WTC11 (cell line): ENCODE results near the gene SDCCAG8. TPM values are rescaled to one million over a fixed set of nuclear protein-coding genes. Genes with fewer than 3 reads are reported as not detected.

Experiments
- ATAC-seq: fragments of 200-7000 bp; cut with Tn5 transposase; 2 replicates; pipeline ENCODE4 v1.10.0; 2021; ENCODE audit warnings: mild to moderate bottlenecking, moderate library complexity
- CTCF ChIA-PET: fragments of 300-600 bp; sonication (Branson Sonifier 250); formaldehyde crosslinking; loops from one replicate; lab custom pipeline; 2021; ENCODE audit warnings: antibody characterized with exemption; lab: Charles Lee
- POLR2A ChIA-PET: fragments of 350-600 bp; sonication (Branson Sonifier 250); formaldehyde crosslinking; loops from one replicate; lab custom pipeline; 2021; ENCODE audit warnings: antibody characterized with exemption; lab: Charles Lee
- DNase-seq: peaks from one replicate; pipeline ENCODE4 v3.0.0; 2021; ENCODE audit warnings: low spot score
- H3K27ac Mint-ChIP-seq: 2 replicates; pipeline ENCODE4 v1.8.0; 2021; ENCODE audit warnings: mixed read lengths
- H3K27me3 Mint-ChIP-seq: 2 replicates; pipeline ENCODE4 v1.8.0; 2021; ENCODE audit warnings: low read depth, mild to moderate bottlenecking, moderate library complexity, mixed read lengths
- H3K36me3 Mint-ChIP-seq: 2 replicates; pipeline ENCODE4 v1.8.0; 2021; ENCODE audit warnings: mixed read lengths
- H3K4me1 Mint-ChIP-seq: 2 replicates; pipeline ENCODE4 v1.8.0; 2022; ENCODE audit warnings: mixed read lengths
- H3K4me3 Mint-ChIP-seq: 2 replicates; pipeline ENCODE4 v1.8.0; 2021; ENCODE audit warnings: mild to moderate bottlenecking, moderate library complexity, mixed read lengths
- H3K9me3 Mint-ChIP-seq: 2 replicates; pipeline ENCODE4 v1.8.0; 2021; ENCODE audit warnings: mixed read lengths
- ATF1 ChIP-seq: sonication (generic); formaldehyde crosslinking; IDR thresholded peaks from 2 replicates; pipeline ENCODE4 v1.8.1; 2023; ENCODE audit warnings: mild to moderate bottlenecking, moderate library complexity, missing genetic modification reagents
- CBFB ChIP-seq: sonication (generic); formaldehyde crosslinking; IDR thresholded peaks from 2 replicates; pipeline ENCODE4 v1.8.1; 2022; ENCODE audit warnings: mild to moderate bottlenecking, low read depth, missing genetic modification reagents
- GABPB1 ChIP-seq: sonication (generic); formaldehyde crosslinking; IDR thresholded peaks from 2 replicates; pipeline ENCODE4 v1.8.1; 2023; ENCODE audit warnings: mild to moderate bottlenecking, missing genetic modification reagents
- GTF2I ChIP-seq: fragments of 250-450 bp; sonication (Bioruptor Pico); conservative IDR thresholded peaks from 2 replicates; pipeline ENCODE4 v1.4.0; 2021; ENCODE audit warnings: mild to moderate bottlenecking
- RELA ChIP-seq: sonication (generic); formaldehyde crosslinking; IDR thresholded peaks from 2 replicates; pipeline ENCODE4 v1.8.1; 2022; ENCODE audit warnings: missing genetic modification reagents, mild to moderate bottlenecking, borderline replicate concordance
- SMAD3 ChIP-seq: sonication (generic); formaldehyde crosslinking; IDR thresholded peaks from 2 replicates; pipeline ENCODE4 v1.8.0; 2022; ENCODE audit warnings: missing genetic modification reagents, mild to moderate bottlenecking, borderline replicate concordance
- SMAD4 ChIP-seq: sonication (generic); formaldehyde crosslinking; IDR thresholded peaks from 2 replicates; pipeline ENCODE4 v1.8.0; 2022; ENCODE audit warnings: mild to moderate bottlenecking, missing genetic modification reagents
- ZNF423 ChIP-seq: fragments of 250-450 bp; sonication (Bioruptor Pico); IDR thresholded peaks from 2 replicates; pipeline ENCODE4 v2.1.2; 2022; ENCODE audit warnings: mild to moderate bottlenecking, moderate library complexity
- total RNA-seq: library from RNA; stranded (reverse); gene quantifications from 3 replicates; pipeline ENCODE4 v1.2.3, GENCODE V29; 2021
- TF ChIP-seq, protein P1 (sequence below): sonication (generic); formaldehyde crosslinking; IDR thresholded peaks from 2 replicates; pipeline ENCODE4 v1.8.0; 2023; ENCODE audit warnings: missing genetic modification reagents, mild to moderate bottlenecking, borderline replicate concordance
- TF ChIP-seq, protein P2 (sequence below): sonication (generic); formaldehyde crosslinking; IDR thresholded peaks from 2 replicates; pipeline ENCODE4 v1.8.1; 2023; ENCODE audit warnings: mild to moderate bottlenecking, missing genetic modification reagents, borderline replicate concordance
- TF ChIP-seq, protein P3 (sequence below): fragments of 250-450 bp; sonication (Bioruptor Pico); IDR thresholded peaks from 2 replicates; pipeline ENCODE4 v2.1.2; 2022; ENCODE audit warnings: mild to moderate bottlenecking, moderate library complexity
- TF ChIP-seq, protein P4 (sequence below): sonication (generic); formaldehyde crosslinking; IDR thresholded peaks from 2 replicates; pipeline ENCODE4 v1.8.1; 2023; ENCODE audit warnings: mild to moderate bottlenecking, missing genetic modification reagents
- TF ChIP-seq, protein P5 (sequence below): sonication (generic); formaldehyde crosslinking; IDR thresholded peaks from 2 replicates; pipeline ENCODE4 v1.8.1; 2023; ENCODE audit warnings: mild to moderate bottlenecking, missing genetic modification reagents
- TF ChIP-seq, protein P6 (sequence below): fragments of 250-450 bp; sonication (Bioruptor Pico); IDR thresholded peaks from 2 replicates; pipeline ENCODE4 v1.8.0; 2021; ENCODE audit warnings: mild to moderate bottlenecking
- TF ChIP-seq, protein P7 (sequence below): sonication (generic); formaldehyde crosslinking; IDR thresholded peaks from 2 replicates; pipeline ENCODE4 v1.8.1; 2023; ENCODE audit warnings: mild to moderate bottlenecking, missing genetic modification reagents, moderate library complexity

Gene SDCCAG8
- total RNA-seq, 1 experiment from 2014 or later = 44.3 TPM

DNA sequence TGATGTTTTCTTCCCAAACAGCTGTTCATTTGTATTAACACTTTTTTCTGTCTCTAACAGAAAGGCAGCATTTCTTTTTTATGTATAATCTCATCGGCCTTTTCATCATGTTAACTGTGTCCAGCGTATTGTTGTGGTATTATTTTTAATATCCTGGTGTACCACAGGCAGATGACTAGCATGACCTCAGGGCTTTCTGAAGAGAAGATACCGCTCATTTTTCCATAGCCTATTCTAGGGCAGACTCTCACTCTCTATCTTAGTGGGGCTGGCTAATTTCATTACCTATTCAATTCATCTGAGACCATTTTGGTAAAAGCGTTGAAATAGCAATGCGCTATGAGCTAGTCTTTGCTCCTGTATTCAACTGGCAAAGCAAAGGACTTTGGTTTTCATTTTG is 209.9 kb downstream of the SDCCAG8 start (continued):
- TF ChIP-seq SMAD3 (CRISPR knock-in tag) = no peak
- TF ChIP-seq, protein P1, sequence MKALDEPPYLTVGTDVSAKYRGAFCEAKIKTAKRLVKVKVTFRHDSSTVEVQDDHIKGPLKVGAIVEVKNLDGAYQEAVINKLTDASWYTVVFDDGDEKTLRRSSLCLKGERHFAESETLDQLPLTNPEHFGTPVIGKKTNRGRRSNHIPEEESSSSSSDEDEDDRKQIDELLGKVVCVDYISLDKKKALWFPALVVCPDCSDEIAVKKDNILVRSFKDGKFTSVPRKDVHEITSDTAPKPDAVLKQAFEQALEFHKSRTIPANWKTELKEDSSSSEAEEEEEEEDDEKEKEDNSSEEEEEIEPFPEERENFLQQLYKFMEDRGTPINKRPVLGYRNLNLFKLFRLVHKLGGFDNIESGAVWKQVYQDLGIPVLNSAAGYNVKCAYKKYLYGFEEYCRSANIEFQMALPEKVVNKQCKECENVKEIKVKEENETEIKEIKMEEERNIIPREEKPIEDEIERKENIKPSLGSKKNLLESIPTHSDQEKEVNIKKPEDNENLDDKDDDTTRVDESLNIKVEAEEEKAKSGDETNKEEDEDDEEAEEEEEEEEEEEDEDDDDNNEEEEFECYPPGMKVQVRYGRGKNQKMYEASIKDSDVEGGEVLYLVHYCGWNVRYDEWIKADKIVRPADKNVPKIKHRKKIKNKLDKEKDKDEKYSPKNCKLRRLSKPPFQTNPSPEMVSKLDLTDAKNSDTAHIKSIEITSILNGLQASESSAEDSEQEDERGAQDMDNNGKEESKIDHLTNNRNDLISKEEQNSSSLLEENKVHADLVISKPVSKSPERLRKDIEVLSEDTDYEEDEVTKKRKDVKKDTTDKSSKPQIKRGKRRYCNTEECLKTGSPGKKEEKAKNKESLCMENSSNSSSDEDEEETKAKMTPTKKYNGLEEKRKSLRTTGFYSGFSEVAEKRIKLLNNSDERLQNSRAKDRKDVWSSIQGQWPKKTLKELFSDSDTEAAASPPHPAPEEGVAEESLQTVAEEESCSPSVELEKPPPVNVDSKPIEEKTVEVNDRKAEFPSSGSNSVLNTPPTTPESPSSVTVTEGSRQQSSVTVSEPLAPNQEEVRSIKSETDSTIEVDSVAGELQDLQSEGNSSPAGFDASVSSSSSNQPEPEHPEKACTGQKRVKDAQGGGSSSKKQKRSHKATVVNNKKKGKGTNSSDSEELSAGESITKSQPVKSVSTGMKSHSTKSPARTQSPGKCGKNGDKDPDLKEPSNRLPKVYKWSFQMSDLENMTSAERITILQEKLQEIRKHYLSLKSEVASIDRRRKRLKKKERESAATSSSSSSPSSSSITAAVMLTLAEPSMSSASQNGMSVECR (CRISPR knock-in tag) = no peak
- TF ChIP-seq, protein P2, sequence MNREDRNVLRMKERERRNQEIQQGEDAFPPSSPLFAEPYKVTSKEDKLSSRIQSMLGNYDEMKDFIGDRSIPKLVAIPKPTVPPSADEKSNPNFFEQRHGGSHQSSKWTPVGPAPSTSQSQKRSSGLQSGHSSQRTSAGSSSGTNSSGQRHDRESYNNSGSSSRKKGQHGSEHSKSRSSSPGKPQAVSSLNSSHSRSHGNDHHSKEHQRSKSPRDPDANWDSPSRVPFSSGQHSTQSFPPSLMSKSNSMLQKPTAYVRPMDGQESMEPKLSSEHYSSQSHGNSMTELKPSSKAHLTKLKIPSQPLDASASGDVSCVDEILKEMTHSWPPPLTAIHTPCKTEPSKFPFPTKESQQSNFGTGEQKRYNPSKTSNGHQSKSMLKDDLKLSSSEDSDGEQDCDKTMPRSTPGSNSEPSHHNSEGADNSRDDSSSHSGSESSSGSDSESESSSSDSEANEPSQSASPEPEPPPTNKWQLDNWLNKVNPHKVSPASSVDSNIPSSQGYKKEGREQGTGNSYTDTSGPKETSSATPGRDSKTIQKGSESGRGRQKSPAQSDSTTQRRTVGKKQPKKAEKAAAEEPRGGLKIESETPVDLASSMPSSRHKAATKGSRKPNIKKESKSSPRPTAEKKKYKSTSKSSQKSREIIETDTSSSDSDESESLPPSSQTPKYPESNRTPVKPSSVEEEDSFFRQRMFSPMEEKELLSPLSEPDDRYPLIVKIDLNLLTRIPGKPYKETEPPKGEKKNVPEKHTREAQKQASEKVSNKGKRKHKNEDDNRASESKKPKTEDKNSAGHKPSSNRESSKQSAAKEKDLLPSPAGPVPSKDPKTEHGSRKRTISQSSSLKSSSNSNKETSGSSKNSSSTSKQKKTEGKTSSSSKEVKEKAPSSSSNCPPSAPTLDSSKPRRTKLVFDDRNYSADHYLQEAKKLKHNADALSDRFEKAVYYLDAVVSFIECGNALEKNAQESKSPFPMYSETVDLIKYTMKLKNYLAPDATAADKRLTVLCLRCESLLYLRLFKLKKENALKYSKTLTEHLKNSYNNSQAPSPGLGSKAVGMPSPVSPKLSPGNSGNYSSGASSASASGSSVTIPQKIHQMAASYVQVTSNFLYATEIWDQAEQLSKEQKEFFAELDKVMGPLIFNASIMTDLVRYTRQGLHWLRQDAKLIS (CRISPR knock-in tag) = no peak

DNA sequence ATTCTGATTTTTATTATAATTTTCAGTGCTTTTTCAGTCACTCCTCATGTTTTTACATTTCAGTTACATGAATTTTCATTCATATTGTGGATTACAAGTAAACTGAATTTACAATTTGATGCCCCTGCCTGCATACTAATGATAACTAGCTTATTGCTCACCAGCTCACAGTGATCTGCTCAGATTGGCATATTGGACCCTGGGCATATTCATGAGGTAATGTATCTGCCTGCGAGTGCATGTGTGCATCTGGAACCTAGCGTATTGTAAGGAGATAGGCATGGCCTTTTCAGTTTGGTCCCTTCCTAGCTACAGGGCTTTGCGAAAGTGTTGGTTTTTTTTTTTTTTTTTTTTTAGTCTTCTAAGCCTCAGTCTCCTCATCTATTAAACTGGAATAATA is 213.7 kb downstream of the SDCCAG8 start:
- Mint-ChIP-seq H3K36me3 (no peaks in the 10 kb centered on the region), H3K27ac (no peak overlapping the region), H3K27me3 (no peaks in the 10 kb centered on the region), H3K4me3 (no peak overlapping the region), H3K9me3 (no peaks in the 10 kb centered on the region), H3K4me1 (peaks cover 45% of the 10 kb centered on the region)
- ChIA-PET CTCF (interaction anchor here (1.5 to 2.0 kb wide), 2 partner anchors 60 to 126 kb away, joined by 6 to 7 read pairs; no protein-coding TSS in a partner anchor), POLR2A (no interaction called here)
- TF ChIP-seq ATF1 (CRISPR knock-in tag) = no peak
- TF ChIP-seq CBFB = no peak
- ATAC-seq = no peak
- no peak for DNase-seq

DNA sequence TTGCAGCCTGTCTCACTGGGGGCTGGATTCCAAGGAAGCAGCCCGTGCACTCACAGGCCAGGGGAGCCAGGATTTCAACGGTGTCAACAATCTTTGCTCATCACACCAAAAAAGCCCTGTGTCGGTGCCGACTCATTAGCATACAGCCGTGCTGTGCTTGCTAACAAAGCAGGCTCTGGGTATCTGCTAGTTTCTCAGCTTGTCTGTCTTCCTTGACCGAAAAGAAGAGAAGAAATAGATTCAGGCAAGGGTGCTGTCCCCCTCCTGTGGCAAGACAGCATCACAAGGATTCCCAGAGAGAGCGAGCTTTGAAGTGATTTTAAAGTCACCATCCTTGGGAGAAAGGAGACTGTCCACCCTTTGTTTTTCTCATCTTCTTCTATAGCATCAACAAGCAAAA is 214.7 kb downstream of the SDCCAG8 start:
- H3K4me3 Mint-ChIP-seq = no peak overlapping the region
- no peaks in the 10 kb centered on the region for H3K9me3 Mint-ChIP-seq
- no peaks in the 10 kb centered on the region for H3K27me3 Mint-ChIP-seq
- peaks cover 54% of the 10 kb centered on the region for H3K4me1 Mint-ChIP-seq
- CTCF ChIA-PET = interaction anchor here (0.9 to 2.0 kb wide), 3 partner anchors 13 to 127 kb away, joined by 3 to 7 read pairs (median 6); no protein-coding TSS in a partner anchor
- H3K27ac Mint-ChIP-seq = no peak overlapping the region
- DNase-seq (peak; percentile 20), ATAC-seq (peak; percentile 40)
- no peaks in the 10 kb centered on the region for H3K36me3 Mint-ChIP-seq
- POLR2A ChIA-PET = interaction anchor here (0.7 kb wide), 1 partner anchor 787 kb away, joined by 4 read pairs; no protein-coding TSS in a partner anchor
- TF ChIP-seq, protein P3, sequence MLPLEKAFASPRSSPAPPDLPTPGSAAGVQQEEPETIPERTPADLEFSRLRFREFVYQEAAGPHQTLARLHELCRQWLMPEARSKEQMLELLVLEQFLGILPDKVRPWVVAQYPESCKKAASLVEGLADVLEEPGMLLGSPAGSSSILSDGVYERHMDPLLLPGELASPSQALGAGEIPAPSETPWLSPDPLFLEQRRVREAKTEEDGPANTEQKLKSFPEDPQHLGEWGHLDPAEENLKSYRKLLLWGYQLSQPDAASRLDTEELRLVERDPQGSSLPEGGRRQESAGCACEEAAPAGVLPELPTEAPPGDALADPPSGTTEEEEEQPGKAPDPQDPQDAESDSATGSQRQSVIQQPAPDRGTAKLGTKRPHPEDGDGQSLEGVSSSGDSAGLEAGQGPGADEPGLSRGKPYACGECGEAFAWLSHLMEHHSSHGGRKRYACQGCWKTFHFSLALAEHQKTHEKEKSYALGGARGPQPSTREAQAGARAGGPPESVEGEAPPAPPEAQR (CRISPR knock-in tag) = no peak
- TF ChIP-seq, protein P4, sequence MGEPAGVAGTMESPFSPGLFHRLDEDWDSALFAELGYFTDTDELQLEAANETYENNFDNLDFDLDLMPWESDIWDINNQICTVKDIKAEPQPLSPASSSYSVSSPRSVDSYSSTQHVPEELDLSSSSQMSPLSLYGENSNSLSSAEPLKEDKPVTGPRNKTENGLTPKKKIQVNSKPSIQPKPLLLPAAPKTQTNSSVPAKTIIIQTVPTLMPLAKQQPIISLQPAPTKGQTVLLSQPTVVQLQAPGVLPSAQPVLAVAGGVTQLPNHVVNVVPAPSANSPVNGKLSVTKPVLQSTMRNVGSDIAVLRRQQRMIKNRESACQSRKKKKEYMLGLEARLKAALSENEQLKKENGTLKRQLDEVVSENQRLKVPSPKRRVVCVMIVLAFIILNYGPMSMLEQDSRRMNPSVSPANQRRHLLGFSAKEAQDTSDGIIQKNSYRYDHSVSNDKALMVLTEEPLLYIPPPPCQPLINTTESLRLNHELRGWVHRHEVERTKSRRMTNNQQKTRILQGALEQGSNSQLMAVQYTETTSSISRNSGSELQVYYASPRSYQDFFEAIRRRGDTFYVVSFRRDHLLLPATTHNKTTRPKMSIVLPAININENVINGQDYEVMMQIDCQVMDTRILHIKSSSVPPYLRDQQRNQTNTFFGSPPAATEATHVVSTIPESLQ = no peak
- TF ChIP-seq, protein P5, sequence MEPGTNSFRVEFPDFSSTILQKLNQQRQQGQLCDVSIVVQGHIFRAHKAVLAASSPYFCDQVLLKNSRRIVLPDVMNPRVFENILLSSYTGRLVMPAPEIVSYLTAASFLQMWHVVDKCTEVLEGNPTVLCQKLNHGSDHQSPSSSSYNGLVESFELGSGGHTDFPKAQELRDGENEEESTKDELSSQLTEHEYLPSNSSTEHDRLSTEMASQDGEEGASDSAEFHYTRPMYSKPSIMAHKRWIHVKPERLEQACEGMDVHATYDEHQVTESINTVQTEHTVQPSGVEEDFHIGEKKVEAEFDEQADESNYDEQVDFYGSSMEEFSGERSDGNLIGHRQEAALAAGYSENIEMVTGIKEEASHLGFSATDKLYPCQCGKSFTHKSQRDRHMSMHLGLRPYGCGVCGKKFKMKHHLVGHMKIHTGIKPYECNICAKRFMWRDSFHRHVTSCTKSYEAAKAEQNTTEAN (CRISPR knock-in tag) = no peak
- TF ChIP-seq, protein P6, sequence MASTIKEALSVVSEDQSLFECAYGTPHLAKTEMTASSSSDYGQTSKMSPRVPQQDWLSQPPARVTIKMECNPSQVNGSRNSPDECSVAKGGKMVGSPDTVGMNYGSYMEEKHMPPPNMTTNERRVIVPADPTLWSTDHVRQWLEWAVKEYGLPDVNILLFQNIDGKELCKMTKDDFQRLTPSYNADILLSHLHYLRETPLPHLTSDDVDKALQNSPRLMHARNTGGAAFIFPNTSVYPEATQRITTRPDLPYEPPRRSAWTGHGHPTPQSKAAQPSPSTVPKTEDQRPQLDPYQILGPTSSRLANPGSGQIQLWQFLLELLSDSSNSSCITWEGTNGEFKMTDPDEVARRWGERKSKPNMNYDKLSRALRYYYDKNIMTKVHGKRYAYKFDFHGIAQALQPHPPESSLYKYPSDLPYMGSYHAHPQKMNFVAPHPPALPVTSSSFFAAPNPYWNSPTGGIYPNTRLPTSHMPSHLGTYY (CRISPR knock-in tag) = no peak
- no peak for TF ChIP-seq RELA (CRISPR knock-in tag)
- TF ChIP-seq SMAD4 (CRISPR knock-in tag) = no peak
- no peak for TF ChIP-seq GABPB1 (CRISPR knock-in tag)
- TF ChIP-seq, protein P7, sequence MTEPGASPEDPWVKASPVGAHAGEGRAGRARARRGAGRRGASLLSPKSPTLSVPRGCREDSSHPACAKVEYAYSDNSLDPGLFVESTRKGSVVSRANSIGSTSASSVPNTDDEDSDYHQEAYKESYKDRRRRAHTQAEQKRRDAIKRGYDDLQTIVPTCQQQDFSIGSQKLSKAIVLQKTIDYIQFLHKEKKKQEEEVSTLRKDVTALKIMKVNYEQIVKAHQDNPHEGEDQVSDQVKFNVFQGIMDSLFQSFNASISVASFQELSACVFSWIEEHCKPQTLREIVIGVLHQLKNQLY (CRISPR knock-in tag) = no peak
- TF ChIP-seq ZNF423 (CRISPR knock-in tag) = no peak
- no peak for TF ChIP-seq GTF2I (CRISPR knock-in tag)
